Ishikawa (cell line): Measurements from ENCODE around the gene ARG2.

Source experiments
- CEBPB ChIP-seq: IDR thresholded peaks from 2 replicates; pipeline ENCODE4 v1.6.1; 2012
- CREB1 ChIP-seq: IDR thresholded peaks from 2 replicates; pipeline ENCODE4 v1.6.1; 2012; ENCODE audit warnings: low read depth
- EGR1 ChIP-seq: IDR thresholded peaks from 2 replicates; pipeline ENCODE4 v1.6.1; 2012
- EP300 ChIP-seq: IDR thresholded peaks from 2 replicates; pipeline ENCODE4 v1.6.1; 2012; ENCODE audit warnings: borderline replicate concordance
- FOXM1 ChIP-seq: IDR thresholded peaks from 2 replicates; pipeline ENCODE4 v1.6.1; 2012; ENCODE audit warnings: low read depth, borderline replicate concordance
- NFIC ChIP-seq: IDR thresholded peaks from 2 replicates; pipeline ENCODE4 v1.6.1; 2012
- RAD21 ChIP-seq: IDR thresholded peaks from 2 replicates; pipeline ENCODE4 v1.6.1; 2012; ENCODE audit warnings: low read depth
- TAF1 ChIP-seq: IDR thresholded peaks from 2 replicates; pipeline ENCODE4 v1.6.1; 2012; ENCODE audit warnings: low read depth, mild to moderate bottlenecking
- TCF12 ChIP-seq: IDR thresholded peaks from 2 replicates; pipeline ENCODE4 v1.6.1; 2012; ENCODE audit warnings: low read depth
- TEAD4 ChIP-seq: IDR thresholded peaks from 2 replicates; pipeline ENCODE4 v1.6.1; 2012
- YY1 ChIP-seq: IDR thresholded peaks from 2 replicates; pipeline ENCODE4 v1.6.1; 2012; ENCODE audit warnings: low read depth
- ZBTB7A ChIP-seq: IDR thresholded peaks from 2 replicates; pipeline ENCODE4 v1.6.1; 2012; ENCODE audit warnings: low read depth
- TF ChIP-seq, protein P1 (sequence below): IDR thresholded peaks from 2 replicates; pipeline ENCODE4 v1.6.1; 2012; ENCODE audit warnings: low read depth, mild to moderate bottlenecking
- TF ChIP-seq, protein P2 (sequence below): IDR thresholded peaks from 2 replicates; pipeline ENCODE4 v1.6.1; 2012
- TF ChIP-seq, protein P3 (sequence below): IDR thresholded peaks from 2 replicates; pipeline ENCODE4 v1.6.1; 2012

ARG2 gene

DNA sequence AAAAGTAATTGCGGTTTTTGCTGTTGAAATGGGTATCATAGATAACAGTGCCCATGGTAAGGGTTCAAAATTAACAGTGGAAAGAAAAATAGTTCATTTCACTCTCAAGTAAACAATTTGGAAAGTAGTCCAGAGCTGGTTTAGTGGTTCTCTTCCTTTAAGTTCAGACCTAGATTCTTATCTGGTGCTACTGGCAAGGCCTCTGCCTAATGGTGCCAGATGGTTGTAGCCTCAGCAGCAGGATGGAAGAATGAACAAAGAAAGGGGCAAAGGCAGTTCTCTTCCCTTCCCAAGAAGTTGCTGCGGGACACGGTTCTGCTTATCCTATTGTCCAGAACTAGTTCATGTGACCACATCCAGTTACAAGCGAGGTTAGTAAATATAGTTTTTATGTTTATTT lies 10.5 kb downstream of the ARG2 start:
- TF ChIP-seq, protein P1, sequence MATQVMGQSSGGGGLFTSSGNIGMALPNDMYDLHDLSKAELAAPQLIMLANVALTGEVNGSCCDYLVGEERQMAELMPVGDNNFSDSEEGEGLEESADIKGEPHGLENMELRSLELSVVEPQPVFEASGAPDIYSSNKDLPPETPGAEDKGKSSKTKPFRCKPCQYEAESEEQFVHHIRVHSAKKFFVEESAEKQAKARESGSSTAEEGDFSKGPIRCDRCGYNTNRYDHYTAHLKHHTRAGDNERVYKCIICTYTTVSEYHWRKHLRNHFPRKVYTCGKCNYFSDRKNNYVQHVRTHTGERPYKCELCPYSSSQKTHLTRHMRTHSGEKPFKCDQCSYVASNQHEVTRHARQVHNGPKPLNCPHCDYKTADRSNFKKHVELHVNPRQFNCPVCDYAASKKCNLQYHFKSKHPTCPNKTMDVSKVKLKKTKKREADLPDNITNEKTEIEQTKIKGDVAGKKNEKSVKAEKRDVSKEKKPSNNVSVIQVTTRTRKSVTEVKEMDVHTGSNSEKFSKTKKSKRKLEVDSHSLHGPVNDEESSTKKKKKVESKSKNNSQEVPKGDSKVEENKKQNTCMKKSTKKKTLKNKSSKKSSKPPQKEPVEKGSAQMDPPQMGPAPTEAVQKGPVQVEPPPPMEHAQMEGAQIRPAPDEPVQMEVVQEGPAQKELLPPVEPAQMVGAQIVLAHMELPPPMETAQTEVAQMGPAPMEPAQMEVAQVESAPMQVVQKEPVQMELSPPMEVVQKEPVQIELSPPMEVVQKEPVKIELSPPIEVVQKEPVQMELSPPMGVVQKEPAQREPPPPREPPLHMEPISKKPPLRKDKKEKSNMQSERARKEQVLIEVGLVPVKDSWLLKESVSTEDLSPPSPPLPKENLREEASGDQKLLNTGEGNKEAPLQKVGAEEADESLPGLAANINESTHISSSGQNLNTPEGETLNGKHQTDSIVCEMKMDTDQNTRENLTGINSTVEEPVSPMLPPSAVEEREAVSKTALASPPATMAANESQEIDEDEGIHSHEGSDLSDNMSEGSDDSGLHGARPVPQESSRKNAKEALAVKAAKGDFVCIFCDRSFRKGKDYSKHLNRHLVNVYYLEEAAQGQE = no peak
- no peak for TF ChIP-seq RAD21

DNA sequence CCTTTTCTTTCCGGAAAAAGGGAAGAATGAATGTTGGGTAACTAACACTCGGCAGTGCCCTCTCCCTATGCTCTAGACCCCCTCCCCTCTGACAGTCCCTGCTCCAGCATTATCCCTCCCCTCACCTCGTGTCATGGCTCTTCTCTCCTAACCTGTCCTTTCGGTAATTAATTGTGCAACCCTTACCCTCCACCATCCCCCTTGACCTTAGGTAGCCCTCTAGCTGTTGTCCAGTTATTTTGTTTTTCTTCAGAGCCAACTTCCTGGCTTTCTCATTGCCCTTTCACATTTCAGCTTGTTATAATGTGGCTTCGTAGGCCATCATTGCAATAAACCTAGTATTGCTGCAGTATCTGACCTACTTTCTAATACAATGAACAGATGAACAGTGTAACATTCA lies 11.2 kb downstream of the ARG2 start:
- no peak for TF ChIP-seq RAD21
- TF ChIP-seq, protein P2, sequence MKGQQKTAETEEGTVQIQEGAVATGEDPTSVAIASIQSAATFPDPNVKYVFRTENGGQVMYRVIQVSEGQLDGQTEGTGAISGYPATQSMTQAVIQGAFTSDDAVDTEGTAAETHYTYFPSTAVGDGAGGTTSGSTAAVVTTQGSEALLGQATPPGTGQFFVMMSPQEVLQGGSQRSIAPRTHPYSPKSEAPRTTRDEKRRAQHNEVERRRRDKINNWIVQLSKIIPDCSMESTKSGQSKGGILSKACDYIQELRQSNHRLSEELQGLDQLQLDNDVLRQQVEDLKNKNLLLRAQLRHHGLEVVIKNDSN = no peak
- TF ChIP-seq CREB1 = no peak
- TF ChIP-seq TAF1 = no peak
- no peak for TF ChIP-seq TCF12
- TF ChIP-seq FOXM1 = no peak
- no peak for TF ChIP-seq EGR1
- TF ChIP-seq YY1 = no peak
- no peak for TF ChIP-seq NFIC
- no peak for TF ChIP-seq CEBPB
- TF ChIP-seq EP300 = no peak
- no peak for TF ChIP-seq ZBTB7A
- TF ChIP-seq, protein P3, sequence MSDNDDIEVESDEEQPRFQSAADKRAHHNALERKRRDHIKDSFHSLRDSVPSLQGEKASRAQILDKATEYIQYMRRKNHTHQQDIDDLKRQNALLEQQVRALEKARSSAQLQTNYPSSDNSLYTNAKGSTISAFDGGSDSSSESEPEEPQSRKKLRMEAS = no peak

DNA sequence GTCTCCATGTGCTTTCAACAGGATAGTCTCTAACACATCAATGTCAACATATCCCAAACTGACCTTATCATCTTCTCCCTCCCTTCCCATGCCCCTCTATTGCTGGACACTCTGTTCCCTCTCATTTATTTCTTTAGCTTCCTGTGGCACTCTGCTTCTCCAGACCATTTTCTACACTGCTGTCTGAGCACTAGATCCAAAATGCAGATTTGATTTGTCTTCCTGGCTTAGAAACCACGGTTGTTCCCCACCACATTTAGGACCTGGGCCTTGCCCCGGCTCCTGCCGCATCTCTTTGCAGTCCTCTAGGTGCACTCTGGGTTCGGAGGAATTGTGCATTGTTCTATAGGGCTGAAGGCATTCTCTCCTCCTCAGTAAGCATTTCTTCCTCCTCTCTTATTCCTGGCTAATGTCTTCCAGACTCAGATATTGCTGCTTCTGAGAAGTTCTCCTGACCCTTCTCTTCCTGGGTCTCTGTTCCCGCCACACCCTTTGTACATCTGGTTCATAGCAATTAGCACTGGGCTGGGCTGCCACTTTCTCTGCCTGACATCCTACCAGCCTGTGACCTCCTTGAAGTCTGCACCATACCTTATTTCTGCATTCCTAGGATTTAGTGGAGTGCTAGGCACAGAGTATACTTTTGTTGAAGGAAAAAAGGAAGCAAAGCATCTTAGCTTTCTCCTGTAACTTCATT lies 13.9 kb downstream of the ARG2 start:
- TF ChIP-seq, protein P3 = no peak
- TF ChIP-seq FOXM1 = no peak

DNA sequence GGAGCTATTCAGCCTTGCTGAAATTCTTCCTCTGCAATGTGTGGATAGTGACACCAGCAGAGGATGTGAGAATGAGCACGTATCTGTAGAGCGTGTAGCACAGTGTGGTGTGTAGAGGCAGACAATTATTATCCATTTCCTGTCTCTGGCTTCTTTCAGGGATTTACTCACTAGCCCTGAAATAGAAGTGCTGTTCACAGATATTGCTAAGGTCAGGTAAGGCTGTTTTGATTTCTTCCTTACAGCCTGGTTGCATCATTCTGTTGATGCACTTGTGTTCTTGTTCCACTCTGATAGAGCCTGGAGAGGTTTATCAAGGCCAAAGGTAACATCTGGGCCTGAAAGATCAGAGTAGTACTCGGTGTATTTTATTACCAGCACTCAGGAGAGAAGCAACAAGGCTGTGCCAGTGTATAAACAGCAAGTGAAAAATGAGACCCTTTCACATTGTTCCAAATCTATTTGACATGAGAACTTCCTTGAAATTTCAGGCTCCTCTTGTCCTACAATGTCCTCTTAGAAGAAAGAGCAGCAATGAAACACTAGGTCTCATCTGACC lies 16.7 kb downstream of the ARG2 start:
- TF ChIP-seq, protein P2 = no peak
- TF ChIP-seq ZBTB7A (no peak), YY1 (no peak), TEAD4 (no peak), TCF12 (no peak), CEBPB (no peak), FOXM1 (no peak), EGR1 (no peak), EP300 (no peak), NFIC (no peak), CREB1 (no peak), TAF1 (no peak), RAD21 (no peak)
- TF ChIP-seq, protein P1 = no peak
- TF ChIP-seq, protein P3 = no peak

DNA sequence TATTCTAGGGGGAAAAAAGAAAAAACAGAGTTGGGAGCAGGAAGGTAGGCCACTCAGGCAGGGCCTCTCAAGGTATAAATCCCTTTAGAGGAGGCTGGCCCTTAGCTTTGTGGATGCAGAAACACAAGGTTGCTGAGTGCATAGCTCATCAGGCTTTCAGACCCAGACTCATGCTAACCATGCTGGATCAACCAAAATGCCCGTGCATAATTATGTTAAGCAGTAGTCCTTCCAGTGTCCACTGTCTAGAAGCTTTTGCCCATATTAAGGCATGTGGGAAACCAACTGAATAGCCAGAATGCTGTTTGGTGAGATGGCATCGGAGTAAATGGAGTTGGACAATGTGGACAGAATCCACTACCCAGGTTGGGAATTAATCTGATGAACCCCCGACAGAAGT lies 18.9 kb downstream of the ARG2 start:
- TF ChIP-seq EP300 (no peak), TAF1 (no peak), RAD21 (no peak), TCF12 (no peak), CREB1 (no peak), EGR1 (no peak)
- TF ChIP-seq, protein P2 = no peak

DNA sequence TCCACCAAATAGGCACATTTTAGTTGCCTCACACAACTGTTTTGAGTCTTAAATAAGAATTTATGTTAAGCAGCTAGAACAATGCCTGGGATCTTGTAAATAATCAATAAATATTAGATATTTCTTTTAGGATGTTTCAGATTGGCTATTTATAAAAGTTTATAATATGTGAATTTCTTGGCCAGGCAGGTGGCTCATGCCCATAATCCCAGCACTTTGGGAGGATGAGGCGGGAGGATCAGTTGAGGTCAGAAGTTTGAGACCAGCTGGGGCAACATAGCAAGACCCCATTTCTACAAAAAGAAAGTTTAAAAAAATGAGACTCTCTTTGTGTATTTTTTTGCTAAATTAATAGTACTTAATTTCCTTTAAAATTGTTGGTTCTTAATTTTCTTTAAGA lies 21.8 kb downstream of the ARG2 start:
- TF ChIP-seq ZBTB7A (no peak), RAD21 (no peak), EP300 (no peak), CEBPB (no peak), NFIC (no peak), YY1 (no peak), TAF1 (no peak), FOXM1 (no peak)
- TF ChIP-seq, protein P1 = no peak
